DMS53 (cell line): ENCODE measurements around the gene ADD2.

Experiments used
- DNase-seq: peaks from one replicate; lab custom pipeline; 2025; lab: John Stamatoyannopoulos, UW

Gene ADD2

DNA sequence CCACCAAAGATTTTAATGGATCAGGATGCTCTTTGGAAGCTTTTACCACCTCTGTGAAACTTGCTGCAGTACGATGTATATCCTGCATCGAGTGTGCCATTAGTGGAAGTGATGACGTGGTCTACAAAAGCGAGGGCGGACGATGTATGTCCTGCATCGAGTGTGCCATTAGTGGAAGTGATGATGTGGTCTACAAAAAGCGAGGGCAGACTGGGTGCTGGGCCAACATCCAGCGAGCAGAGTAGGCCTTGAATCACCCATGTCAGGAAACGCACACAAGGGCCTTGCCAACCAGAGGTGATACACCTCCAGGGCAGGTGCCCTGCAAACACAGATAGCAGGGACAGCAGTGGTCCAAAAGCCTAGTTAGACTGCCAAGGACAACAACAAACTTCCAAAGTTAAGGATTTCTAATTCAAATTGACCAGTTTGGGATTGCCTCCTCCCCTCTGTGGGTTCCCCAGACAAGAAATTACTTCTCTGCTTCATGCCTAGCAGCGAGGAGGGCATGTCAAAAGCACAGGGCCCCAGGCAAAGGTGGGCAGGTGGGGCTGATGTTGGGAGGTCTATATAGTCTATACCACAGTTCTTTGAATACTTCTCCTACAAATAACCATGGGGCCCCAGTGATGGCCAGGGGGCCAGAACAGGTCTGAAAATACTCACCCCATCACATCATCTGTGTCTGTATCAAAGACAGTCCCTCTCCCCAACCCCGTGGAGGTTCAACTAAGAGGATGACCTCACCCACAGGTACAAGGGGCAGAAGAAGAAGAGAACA lies 70.2 kb downstream of the ADD2 start:
- no peak for DNase-seq

DNA sequence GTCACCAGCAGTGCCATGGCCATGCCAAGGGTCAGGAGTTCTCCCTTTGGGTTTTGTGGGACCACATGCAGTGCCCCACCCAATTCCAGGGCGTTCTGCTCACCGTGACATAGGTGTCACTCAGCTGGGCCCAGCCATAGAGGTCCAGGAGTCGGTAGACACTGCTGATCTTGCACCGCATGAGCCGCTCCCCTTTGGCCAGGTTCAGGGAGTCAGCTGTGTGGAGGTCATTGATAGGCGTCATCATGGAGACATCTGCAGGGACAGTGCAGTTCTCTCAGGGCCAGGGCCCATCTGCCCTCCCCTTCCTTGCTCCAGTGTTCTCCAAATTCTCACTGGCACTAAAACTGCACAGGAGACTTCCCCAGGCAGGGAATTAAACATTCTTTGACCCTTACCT lies 71.9 kb downstream of the ADD2 start:
- no peak for DNase-seq

- no peak for DNase-seq
Observed at GRCh38 chr2:70692256-70692655, 75.7 kb downstream of the ADD2 start.

- no peak for DNase-seq
Observed at GRCh38 chr2:70691497-70692140, 76.4 kb downstream of the ADD2 start.

DNA sequence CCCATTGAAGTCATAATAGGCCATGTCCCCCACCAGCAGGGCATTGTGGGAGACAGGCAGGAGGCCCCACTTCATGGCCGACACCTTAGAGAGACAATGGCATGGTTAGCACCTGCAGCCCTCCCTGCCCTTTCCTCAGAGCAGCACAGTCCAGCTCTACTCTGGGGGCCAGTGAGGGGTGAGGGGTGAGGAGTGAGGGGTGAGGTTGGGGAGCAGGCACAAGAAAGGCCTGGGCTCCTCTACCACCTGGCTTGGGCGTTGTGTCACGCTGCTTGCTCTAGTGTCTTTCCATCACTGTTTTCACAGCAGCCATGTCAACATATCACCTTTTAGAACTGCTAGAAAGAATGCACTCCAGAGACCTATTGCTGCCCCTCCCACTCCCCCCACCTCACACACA lies 77.2 kb downstream of the ADD2 start:
- no peak for DNase-seq

DNA sequence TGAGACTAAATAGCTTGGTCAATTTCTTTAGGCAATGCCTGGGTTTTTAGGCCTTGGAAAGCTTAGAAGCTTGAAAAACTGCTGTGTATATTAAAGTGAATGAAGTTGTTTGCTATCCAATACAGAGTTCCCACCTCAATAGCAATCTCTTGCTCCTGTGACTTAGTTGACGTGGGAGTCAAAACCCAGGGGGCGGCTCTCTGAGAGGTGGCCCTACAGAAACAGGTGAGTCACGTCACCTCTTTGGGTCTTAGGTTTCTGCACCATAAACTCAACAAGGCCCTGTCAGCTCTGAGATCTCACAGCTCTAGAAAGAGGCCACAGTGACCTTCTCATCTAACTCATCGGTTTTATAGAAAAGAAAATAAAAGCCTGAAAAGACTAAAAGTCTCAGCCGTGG lies 79.6 kb downstream of the ADD2 start:
- DNase-seq: no peak

DNA sequence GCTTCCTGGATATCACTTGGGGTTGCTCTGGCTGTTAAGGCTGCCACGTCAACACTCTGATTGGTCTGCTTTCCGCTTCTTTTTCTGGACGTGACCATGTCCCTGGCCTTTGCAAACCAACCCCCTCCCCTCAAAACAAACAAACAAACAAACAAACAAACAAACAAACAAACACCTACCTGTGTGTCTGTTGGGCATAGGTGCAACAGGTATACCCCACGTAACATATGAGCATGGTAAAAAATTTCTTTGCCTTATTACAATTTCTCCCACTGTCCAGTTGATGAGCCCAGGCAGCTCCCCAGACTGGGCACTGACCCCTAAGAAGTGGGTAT lies 80.6 kb downstream of the ADD2 start:
- no peak for DNase-seq

GRCh38 chr2:70686577-70687460 lies 81.2 kb downstream of the ADD2 start:
- peak; percentile 80 for DNase-seq

GRCh38 chr2:70685771-70686171 lies 82.2 kb downstream of the ADD2 start:
- DNase-seq: peak; percentile 42

- DNase-seq: peak; percentile 67
Observed at GRCh38 chr2:70684846-70685622, 83.0 kb downstream of the ADD2 start.

GRCh38 chr2:70683455-70683854 lies 84.5 kb downstream of the ADD2 start:
- no peak for DNase-seq

DNA sequence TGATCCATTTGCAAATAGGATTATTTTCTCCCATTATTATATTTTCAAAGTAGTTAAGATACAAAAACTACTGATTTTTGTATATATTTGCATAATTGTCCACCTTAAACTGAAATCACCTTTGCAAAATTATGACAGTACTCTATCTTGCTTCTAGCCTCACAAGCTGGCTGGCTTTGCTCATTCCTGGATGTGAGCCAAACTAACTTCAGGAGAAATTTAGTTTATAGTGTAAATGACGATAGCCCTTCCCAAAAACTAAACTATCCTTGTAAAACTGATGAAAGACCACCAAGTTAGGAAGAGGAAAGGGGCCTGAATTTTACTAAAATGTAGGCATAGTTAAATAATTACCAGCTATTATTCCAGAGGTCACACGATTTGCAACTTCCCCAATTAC lies 87.3 kb downstream of the ADD2 start:
- no peak for DNase-seq

DNA sequence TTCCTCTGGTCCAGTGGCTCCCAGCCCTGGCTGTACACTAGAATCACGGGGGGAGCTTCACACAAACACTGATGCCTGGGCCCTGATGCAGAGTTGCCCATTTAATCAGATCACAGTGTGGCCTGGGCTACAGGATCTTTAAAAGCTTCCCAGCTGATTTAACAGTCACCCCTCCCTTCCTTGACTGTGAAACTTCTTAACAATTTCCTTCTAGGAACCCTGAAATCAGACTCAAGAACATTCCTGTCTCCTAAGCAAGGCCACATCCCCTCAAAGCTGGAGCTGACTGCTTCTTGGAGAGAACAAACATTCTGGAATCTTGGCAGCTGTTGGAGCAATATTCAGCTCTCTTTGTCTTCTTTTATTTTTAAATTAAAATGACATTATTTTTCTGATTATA lies 88.7 kb downstream of the ADD2 start:
- DNase-seq: no peak

- DNase-seq: no peak
Observed at GRCh38 chr2:70678576-70679143, 89.3 kb downstream of the ADD2 start.

DNA sequence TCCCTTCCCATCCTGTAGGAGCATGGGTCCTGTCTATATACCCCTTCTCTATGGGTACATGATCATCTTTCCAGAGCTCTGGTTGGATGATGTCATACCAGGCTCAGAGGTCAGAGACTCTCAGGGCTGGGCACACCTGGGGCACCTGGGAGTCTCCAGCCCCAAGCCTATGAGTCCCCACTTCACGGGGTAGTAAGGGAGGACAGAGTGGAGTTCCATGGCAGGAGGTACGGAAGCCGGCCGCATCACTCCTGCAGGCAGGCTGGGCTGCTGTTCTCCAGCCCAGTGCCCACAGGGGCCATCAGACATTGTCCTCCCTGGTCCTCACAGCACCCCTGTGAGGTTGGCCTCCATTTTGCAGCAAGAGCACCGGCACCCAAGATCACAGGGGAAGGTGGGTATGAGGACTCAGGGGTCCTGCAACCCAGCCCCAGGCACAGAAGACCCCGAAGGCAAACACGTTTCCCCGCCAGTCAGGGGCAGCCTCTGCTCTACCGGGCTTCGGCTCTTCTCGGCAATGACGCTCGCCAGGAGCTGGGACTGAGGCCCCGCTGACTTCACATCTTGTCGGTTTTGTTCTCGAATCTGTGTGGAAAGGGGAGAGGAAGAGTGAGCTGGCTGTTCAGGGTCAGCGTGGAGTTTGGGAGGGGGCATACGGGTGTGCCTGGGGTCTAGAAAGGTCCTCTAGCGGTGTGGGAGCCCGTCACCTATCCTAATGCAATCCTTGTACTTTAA lies 91.5 kb downstream of the ADD2 start:
- DNase-seq: no peak

DNA sequence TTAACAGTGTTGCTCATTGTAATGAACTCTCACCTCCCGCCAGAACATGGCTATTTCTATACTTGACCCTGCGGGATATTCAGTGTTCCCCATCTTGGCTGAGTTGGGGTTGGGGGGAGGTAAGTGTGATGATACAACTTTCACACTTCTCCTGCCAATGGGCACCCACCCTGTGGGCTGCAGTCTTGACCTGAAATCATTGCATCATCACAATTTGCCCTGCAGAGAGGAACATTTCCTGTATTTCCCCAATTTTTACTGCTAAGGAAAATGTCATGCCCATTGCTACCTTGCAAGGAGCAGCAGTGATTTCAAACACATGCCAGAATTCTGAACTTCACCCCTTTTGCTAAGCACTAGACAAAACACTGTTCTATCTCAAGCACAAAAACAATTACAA lies 92.1 kb downstream of the ADD2 start:
- no peak for DNase-seq

- DNase-seq: no peak
Observed at GRCh38 chr2:70674636-70675430, 93.2 kb downstream of the ADD2 start.

DNA sequence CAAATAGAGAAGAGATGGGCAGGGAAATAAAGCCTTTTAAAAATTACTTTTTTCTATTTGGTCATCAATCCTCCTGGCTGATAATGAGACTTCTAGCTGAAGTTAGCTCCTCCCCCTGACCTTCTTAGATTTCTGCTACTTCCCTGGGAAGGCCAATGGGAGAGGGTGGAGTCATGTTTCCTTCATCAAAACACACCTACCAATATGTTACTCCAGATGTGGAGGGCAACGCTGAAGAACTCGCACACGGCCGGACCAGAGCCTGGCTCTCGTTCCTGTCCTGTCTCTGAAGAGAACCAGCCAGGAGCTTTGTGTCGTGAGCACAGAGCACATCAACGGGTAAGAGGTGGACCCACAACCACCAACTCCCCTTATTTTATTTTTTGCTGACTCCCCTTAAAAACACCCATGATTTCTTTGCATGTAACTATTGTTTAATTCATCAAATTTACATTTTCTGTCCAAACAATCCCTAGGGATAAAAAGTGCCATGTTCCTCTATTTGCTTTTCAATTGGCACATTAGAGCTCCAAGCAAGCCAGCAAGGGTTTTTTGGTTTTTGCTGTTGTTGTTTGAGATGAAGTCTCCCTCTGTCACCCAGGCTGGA lies 94.9 kb downstream of the ADD2 start:
- DNase-seq: no peak

DNA sequence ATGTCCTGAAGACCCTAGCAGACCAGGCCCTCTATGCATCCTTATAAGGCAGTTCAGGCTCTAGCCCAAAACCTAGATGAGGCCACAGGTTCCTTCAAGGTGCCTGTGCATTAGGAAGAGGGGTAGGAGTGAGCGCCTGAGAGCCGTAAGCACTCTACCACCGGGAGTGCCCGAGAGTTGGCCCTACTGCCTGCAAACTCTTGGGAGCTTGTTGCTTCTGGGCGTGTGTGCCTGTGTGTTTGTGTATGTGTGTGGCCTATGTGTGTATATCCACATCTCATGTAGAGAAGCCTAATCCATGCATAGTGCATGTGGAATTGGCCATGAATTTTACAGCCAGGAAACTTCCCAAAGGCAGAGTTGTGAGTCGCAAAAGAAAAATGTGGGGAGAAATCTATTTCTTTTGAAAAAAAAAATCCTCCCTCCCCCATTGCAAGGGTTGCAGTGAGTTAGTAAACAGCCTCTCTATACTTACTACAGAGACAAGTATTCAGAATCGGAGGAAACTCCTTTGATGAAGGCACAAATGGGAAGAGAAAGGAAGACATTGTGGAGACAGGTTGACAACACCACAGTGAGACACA lies 96.8 kb downstream of the ADD2 start:
- no peak for DNase-seq
